ENCODE data around the gene EVA1B.

Gene EVA1B

GRCh38 chr1:36322786-36323635 lies 434 bp downstream of the EVA1B start:
- peak overlapping the region; percentile 76 for H3K4me3 ChIP-seq (ENCODE audit: low read length)
- H3K79me2 ChIP-seq (ENCODE audit: control insufficient read depth, low read length): no peaks in the 10 kb centered on the region
- TF ChIP-seq CTCF (IDR thresholded peaks at IDR 0.05; ENCODE audit: low read depth, low read length, poor library complexity, severe bottlenecking) (no peak), EZH2phosphoT487 (IDR thresholded peaks at IDR 0.05; ENCODE audit: borderline replicate concordance, low read length) (no peak)
- H3K9me2 ChIP-seq (replicated peaks; ENCODE audit: control insufficient read depth, low read length): no peaks in the 10 kb centered on the region
- H3K36me3 ChIP-seq (ENCODE audit: control insufficient read depth, low read length): no peaks in the 10 kb centered on the region
- H3F3A ChIP-seq (ENCODE audit: control insufficient read depth, insufficient read depth): peaks cover 3% of the 10 kb centered on the region; the same call in 1 of the 2 replicates
- H3K27me3 ChIP-seq (ENCODE audit: control insufficient read depth, low read length): 0 out of 2 replicates have a peak, but pooled peaks cover 2% of the 10 kb centered on the region
- no peaks in the 10 kb centered on the region for H3K9me3 ChIP-seq (ENCODE audit: control insufficient read depth, insufficient read depth, low read length)
- H3K4me1 ChIP-seq (ENCODE audit: control insufficient read depth, low read length): peaks cover 41% of the 10 kb centered on the region
- H3K4me2 ChIP-seq (ENCODE audit: low read length): peak overlapping the region; percentile 86
- no peaks in the 10 kb centered on the region for H4K20me1 ChIP-seq (ENCODE audit: control insufficient read depth, insufficient read depth, low read depth, low read length)
- H3K27ac ChIP-seq (ENCODE audit: low read depth, low read length): no peak overlapping the region

- Histone ChIP-seq H3K4me1 (ENCODE audit: control insufficient read depth, low read length) (peaks cover 41% of the 10 kb centered on the region), H3K27ac (ENCODE audit: low read depth, low read length) (no peak overlapping the region), H4K20me1 (ENCODE audit: control insufficient read depth, insufficient read depth, low read depth, low read length) (no peaks in the 10 kb centered on the region), H3K27me3 (ENCODE audit: control insufficient read depth, low read length) (0 out of 2 replicates have a peak, but pooled peaks cover 2% of the 10 kb centered on the region), H3K4me3 (ENCODE audit: low read length) (peak overlapping the region; percentile 76; the same call in 1 of the 2 replicates), H3K9me2 (replicated peaks; ENCODE audit: control insufficient read depth, low read length) (no peaks in the 10 kb centered on the region), H3K4me2 (ENCODE audit: low read length) (peak overlapping the region; percentile 86), H3K79me2 (ENCODE audit: control insufficient read depth, low read length) (no peaks in the 10 kb centered on the region), H3K36me3 (ENCODE audit: control insufficient read depth, low read length) (no peaks in the 10 kb centered on the region), H3K9me3 (ENCODE audit: control insufficient read depth, insufficient read depth, low read length) (no peaks in the 10 kb centered on the region), H3F3A (ENCODE audit: control insufficient read depth, insufficient read depth) (peaks cover 5% of the 10 kb centered on the region; the same call in 1 of the 2 replicates)
- TF ChIP-seq CTCF (IDR thresholded peaks at IDR 0.05; ENCODE audit: low read depth, low read length, poor library complexity, severe bottlenecking) (no peak), EZH2phosphoT487 (IDR thresholded peaks at IDR 0.05; ENCODE audit: borderline replicate concordance, low read length) (no peak)
These were observed 1.2 kb downstream of the EVA1B start for GRCh38 chr1:36322041-36322785.

- peak overlapping the region; percentile 60 for H3K4me3 ChIP-seq (ENCODE audit: low read length)
- H3K27ac ChIP-seq (ENCODE audit: low read depth, low read length): no peak overlapping the region
- H3K9me2 ChIP-seq (replicated peaks; ENCODE audit: control insufficient read depth, low read length): no peaks in the 10 kb centered on the region
- H3K4me1 ChIP-seq (ENCODE audit: control insufficient read depth, low read length): peaks cover 41% of the 10 kb centered on the region
- H3K27me3 ChIP-seq (ENCODE audit: control insufficient read depth, low read length): 0 out of 2 replicates have a peak, but pooled peaks cover 2% of the 10 kb centered on the region
- peak overlapping the region; percentile 61 for H3K4me2 ChIP-seq (ENCODE audit: low read length)
- no peak for TF ChIP-seq CTCF (IDR thresholded peaks at IDR 0.05; ENCODE audit: low read depth, low read length, poor library complexity, severe bottlenecking)
- no peak for TF ChIP-seq EZH2phosphoT487 (IDR thresholded peaks at IDR 0.05; ENCODE audit: borderline replicate concordance, low read length)
- H4K20me1 ChIP-seq (ENCODE audit: control insufficient read depth, insufficient read depth, low read depth, low read length): no peaks in the 10 kb centered on the region
- H3K79me2 ChIP-seq (ENCODE audit: control insufficient read depth, low read length): no peaks in the 10 kb centered on the region
- H3K36me3 ChIP-seq (ENCODE audit: control insufficient read depth, low read length): no peaks in the 10 kb centered on the region
- peaks cover 5% of the 10 kb centered on the region; the same call in 1 of the 2 replicates for H3F3A ChIP-seq (ENCODE audit: control insufficient read depth, insufficient read depth)
- no peaks in the 10 kb centered on the region for H3K9me3 ChIP-seq (ENCODE audit: control insufficient read depth, insufficient read depth, low read length)
These were observed 2.1 kb downstream of the EVA1B start for GRCh38 chr1:36321119-36321951.
